Upper lobe of left lung (tissue), 4 donors: ENCODE data around the gene PRMT3.

ENCODE experiments used
- EP300 ChIP-seq, 4 donors: sonication (generic); formaldehyde crosslinking; IDR thresholded peaks; one replicate each; pipeline ENCODE4 v1.5.1; 2017; ENCODE audit warnings: antibody characterized with exemption in 4 of 4, control low read depth in 2 of 4
- POLR2A ChIP-seq, 4 donors: fragments of 450-650 bp; IDR thresholded peaks; one replicate each; pipeline ENCODE4 v1.5.1; 2016 to 2017; ENCODE audit warnings: antibody characterized with exemption in 4 of 4, mild to moderate bottlenecking in 2 of 4
- POLR2AphosphoS5 ChIP-seq, 2 donors: sonication (generic); formaldehyde crosslinking; IDR thresholded peaks; one replicate each; pipeline ENCODE4 v1.5.1; 2017; ENCODE audit warnings: antibody characterized with exemption in 2 of 2
- TF ChIP-seq, protein P1 (sequence below), 6 experiments: fragments of 450-650 bp in 4 of 6; fragments of 200-600 bp in 2 of 6; sonication (generic) in 2 of 6; IDR thresholded peaks; one replicate each; pipeline ENCODE4 v1.5.1; 2016 to 2019; ENCODE audit warnings: antibody characterized with exemption in 6 of 6

DNA sequence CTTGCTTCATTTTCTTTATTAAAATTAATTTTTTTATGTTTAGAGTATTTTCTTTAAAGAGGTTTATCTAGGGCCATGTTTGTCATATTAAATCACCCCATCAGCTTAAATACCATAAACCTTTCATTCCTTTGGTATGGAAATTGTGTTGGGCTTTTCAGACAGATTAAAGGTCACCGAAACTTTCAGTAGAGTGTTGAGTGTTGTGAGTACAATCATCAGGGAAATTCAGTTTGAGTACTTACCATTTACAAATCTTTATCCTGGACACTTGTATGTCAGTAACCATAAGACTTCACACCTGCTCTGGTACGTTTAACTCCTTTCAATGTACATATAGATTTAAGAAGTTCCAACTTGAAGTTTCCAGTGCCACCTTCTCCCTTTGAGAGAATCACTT is 12.0 kb downstream of the PRMT3 start:
- TF ChIP-seq, protein P1, sequence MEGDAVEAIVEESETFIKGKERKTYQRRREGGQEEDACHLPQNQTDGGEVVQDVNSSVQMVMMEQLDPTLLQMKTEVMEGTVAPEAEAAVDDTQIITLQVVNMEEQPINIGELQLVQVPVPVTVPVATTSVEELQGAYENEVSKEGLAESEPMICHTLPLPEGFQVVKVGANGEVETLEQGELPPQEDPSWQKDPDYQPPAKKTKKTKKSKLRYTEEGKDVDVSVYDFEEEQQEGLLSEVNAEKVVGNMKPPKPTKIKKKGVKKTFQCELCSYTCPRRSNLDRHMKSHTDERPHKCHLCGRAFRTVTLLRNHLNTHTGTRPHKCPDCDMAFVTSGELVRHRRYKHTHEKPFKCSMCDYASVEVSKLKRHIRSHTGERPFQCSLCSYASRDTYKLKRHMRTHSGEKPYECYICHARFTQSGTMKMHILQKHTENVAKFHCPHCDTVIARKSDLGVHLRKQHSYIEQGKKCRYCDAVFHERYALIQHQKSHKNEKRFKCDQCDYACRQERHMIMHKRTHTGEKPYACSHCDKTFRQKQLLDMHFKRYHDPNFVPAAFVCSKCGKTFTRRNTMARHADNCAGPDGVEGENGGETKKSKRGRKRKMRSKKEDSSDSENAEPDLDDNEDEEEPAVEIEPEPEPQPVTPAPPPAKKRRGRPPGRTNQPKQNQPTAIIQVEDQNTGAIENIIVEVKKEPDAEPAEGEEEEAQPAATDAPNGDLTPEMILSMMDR (IDR thresholded peaks at IDR 0.05) = no peak
- no peak for TF ChIP-seq POLR2A (IDR thresholded peaks at IDR 0.05)
- no peak for TF ChIP-seq POLR2AphosphoS5 (IDR thresholded peaks at IDR 0.05)
- TF ChIP-seq EP300 (IDR thresholded peaks at IDR 0.05) = no peak
